Measurements from ENCODE around the gene ZFHX3. TPM values are rescaled to one million over a fixed set of nuclear protein-coding genes. Genes with fewer than 3 reads are reported as not detected.

ZFHX3 gene
- total RNA-seq, 1 experiment from 2014 or later, result 13.6 TPM

GRCh38 chr16:72809446-72809845 lies 238.5 kb downstream of the ZFHX3 start:
- no TSS peak for BruUV-seq (replicated peaks)
- no peaks in the 10 kb centered on the region for H3K4me1 Mint-ChIP-seq (ENCODE audit: low read depth, unreplicated experiment)
- H3K4me3 Mint-ChIP-seq (ENCODE audit: low read depth, unreplicated experiment), result no peak overlapping the region
- no peaks in the 10 kb centered on the region for H3K27me3 Mint-ChIP-seq (ENCODE audit: unreplicated experiment)
- no peaks in the 10 kb centered on the region for H3K36me3 Mint-ChIP-seq (ENCODE audit: insufficient read depth, unreplicated experiment)
- no peak overlapping the region for H3K27ac Mint-ChIP-seq (ENCODE audit: unreplicated experiment)
- H3K9me3 Mint-ChIP-seq (ENCODE audit: low read depth, unreplicated experiment), result no peaks in the 10 kb centered on the region
- TF ChIP-seq CTCF (IDR thresholded peaks at IDR 0.05; ENCODE audit: unreplicated experiment), result no peak
- no peak for DNase-seq
- CTCF ChIA-PET, result no interaction called here
- intact Hi-C loops (cut with micrococcal nuclease; ENCODE audit: unreplicated experiment), result no loop called here

GRCh38 chr16:72808754-72809153 lies 239.2 kb downstream of the ZFHX3 start:
- no peaks in the 10 kb centered on the region for H3K27me3 Mint-ChIP-seq (ENCODE audit: unreplicated experiment)
- H3K9me3 Mint-ChIP-seq (ENCODE audit: low read depth, unreplicated experiment), result no peaks in the 10 kb centered on the region
- CTCF ChIA-PET, result no interaction called here
- H3K36me3 Mint-ChIP-seq (ENCODE audit: insufficient read depth, unreplicated experiment), result no peaks in the 10 kb centered on the region
- DNase-seq, result no peak
- intact Hi-C loops (cut with micrococcal nuclease; ENCODE audit: unreplicated experiment), result no loop called here
- no TSS peak for BruUV-seq (replicated peaks)
- H3K27ac Mint-ChIP-seq (ENCODE audit: unreplicated experiment), result no peak overlapping the region
- H3K4me1 Mint-ChIP-seq (ENCODE audit: low read depth, unreplicated experiment), result no peaks in the 10 kb centered on the region
- TF ChIP-seq CTCF (IDR thresholded peaks at IDR 0.05; ENCODE audit: unreplicated experiment), result no peak
- no peak overlapping the region for H3K4me3 Mint-ChIP-seq (ENCODE audit: low read depth, unreplicated experiment)

GRCh38 chr16:72807245-72807644 lies 240.7 kb downstream of the ZFHX3 start:
- Mint-ChIP-seq H3K36me3 (ENCODE audit: insufficient read depth, unreplicated experiment) (no peaks in the 10 kb centered on the region), H3K9me3 (ENCODE audit: low read depth, unreplicated experiment) (no peaks in the 10 kb centered on the region), H3K27me3 (ENCODE audit: unreplicated experiment) (no peaks in the 10 kb centered on the region), H3K4me3 (ENCODE audit: low read depth, unreplicated experiment) (no peak overlapping the region), H3K27ac (ENCODE audit: unreplicated experiment) (no peak overlapping the region), H3K4me1 (ENCODE audit: low read depth, unreplicated experiment) (no peaks in the 10 kb centered on the region)
- no peak for TF ChIP-seq CTCF (IDR thresholded peaks at IDR 0.05; ENCODE audit: unreplicated experiment)
- BruUV-seq (replicated peaks), result no TSS peak
- intact Hi-C loops (cut with micrococcal nuclease; ENCODE audit: unreplicated experiment), result no loop called here
- CTCF ChIA-PET, result interaction anchor here (1.1 kb wide), 1 partner anchor 10 kb away, joined by 3 read pairs; no protein-coding TSS in a partner anchor
- no peak for DNase-seq

- intact Hi-C loops (cut with micrococcal nuclease; ENCODE audit: unreplicated experiment), result no loop called here
- H3K27ac Mint-ChIP-seq (ENCODE audit: unreplicated experiment), result no peak overlapping the region
- no TSS peak for BruUV-seq (replicated peaks)
- CTCF ChIA-PET, result no interaction called here
- no peak for TF ChIP-seq CTCF (IDR thresholded peaks at IDR 0.05; ENCODE audit: unreplicated experiment)
- no peaks in the 10 kb centered on the region for H3K36me3 Mint-ChIP-seq (ENCODE audit: insufficient read depth, unreplicated experiment)
- H3K4me1 Mint-ChIP-seq (ENCODE audit: low read depth, unreplicated experiment), result no peaks in the 10 kb centered on the region
- no peaks in the 10 kb centered on the region for H3K27me3 Mint-ChIP-seq (ENCODE audit: unreplicated experiment)
- no peak for DNase-seq
- H3K9me3 Mint-ChIP-seq (ENCODE audit: low read depth, unreplicated experiment), result no peaks in the 10 kb centered on the region
- H3K4me3 Mint-ChIP-seq (ENCODE audit: low read depth, unreplicated experiment), result no peak overlapping the region
Observed at GRCh38 chr16:72805486-72805885, 242.4 kb downstream of the ZFHX3 start.
